ENCODE results near the gene GRXCR1. TPM values are rescaled to one million over a fixed set of nuclear protein-coding genes. Genes with fewer than 3 reads are reported as not detected.

GRXCR1 gene
- total RNA-seq, 1 donor from 2014 or later = not detected

DNA sequence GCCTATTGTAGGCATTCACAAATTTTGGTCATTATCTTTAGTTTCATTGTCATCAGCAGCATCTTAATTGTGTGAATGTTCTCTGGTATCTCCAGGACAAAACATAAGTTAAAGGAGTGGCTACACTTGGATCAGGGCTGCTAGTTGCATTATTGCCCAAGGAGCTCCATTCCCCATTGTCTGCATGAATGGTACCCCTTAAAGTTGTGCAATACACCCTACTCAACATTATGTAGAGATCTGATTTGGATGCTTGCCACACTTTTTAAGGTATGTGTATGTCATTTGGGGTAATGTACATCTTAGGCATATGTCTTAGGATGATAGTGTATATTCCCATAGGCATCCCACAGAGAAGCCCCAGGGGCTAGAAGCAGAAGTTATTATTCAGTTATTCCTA is 2.9 kb downstream of the GRXCR1 start:
- TF ChIP-seq, protein P1, sequence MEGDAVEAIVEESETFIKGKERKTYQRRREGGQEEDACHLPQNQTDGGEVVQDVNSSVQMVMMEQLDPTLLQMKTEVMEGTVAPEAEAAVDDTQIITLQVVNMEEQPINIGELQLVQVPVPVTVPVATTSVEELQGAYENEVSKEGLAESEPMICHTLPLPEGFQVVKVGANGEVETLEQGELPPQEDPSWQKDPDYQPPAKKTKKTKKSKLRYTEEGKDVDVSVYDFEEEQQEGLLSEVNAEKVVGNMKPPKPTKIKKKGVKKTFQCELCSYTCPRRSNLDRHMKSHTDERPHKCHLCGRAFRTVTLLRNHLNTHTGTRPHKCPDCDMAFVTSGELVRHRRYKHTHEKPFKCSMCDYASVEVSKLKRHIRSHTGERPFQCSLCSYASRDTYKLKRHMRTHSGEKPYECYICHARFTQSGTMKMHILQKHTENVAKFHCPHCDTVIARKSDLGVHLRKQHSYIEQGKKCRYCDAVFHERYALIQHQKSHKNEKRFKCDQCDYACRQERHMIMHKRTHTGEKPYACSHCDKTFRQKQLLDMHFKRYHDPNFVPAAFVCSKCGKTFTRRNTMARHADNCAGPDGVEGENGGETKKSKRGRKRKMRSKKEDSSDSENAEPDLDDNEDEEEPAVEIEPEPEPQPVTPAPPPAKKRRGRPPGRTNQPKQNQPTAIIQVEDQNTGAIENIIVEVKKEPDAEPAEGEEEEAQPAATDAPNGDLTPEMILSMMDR (IDR thresholded peaks at IDR 0.05; ENCODE audit: insufficient read depth, low read length, poor library complexity, severe bottlenecking) = no peak
- no peaks in the 10 kb centered on the region for H3K36me3 ChIP-seq (ENCODE audit: control insufficient read depth, insufficient read depth, low read length)
- no peaks in the 10 kb centered on the region for H3K27me3 ChIP-seq (ENCODE audit: control insufficient read depth, insufficient read depth, low read length)
- no peak overlapping the region for H3K4me3 ChIP-seq (ENCODE audit: low read depth, low read length)
- DNase-seq (ENCODE audit: low read depth) = no peak

DNA sequence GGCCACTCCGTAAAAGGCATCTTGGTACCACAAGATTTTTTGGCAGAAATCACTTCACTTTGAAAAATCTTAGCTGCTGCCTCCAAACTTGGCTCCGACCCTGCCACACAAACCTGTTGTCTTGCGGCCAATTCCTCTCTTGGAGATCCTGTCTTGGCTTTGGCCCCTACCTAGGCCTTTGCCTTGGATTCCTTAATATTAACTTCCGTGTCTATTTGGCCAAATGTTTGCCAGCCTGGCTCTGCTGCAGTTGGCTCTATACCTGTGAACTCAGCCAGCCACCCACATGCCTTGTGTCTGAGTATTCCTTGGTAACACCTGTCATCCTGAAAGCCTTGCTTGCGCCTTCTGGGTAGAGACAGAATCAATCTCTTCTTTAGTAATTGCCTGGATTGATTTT is 12.5 kb downstream of the GRXCR1 start:
- no peak for DNase-seq (ENCODE audit: low read depth)
- H3K36me3 ChIP-seq (ENCODE audit: control insufficient read depth, insufficient read depth, low read length) = no peaks in the 10 kb centered on the region
- no peak overlapping the region for H3K4me3 ChIP-seq (ENCODE audit: low read depth, low read length)
- no peaks in the 10 kb centered on the region for H3K27me3 ChIP-seq (ENCODE audit: control insufficient read depth, insufficient read depth, low read length)
- TF ChIP-seq, protein P1 (IDR thresholded peaks at IDR 0.05; ENCODE audit: insufficient read depth, low read length, poor library complexity, severe bottlenecking) = no peak

DNA sequence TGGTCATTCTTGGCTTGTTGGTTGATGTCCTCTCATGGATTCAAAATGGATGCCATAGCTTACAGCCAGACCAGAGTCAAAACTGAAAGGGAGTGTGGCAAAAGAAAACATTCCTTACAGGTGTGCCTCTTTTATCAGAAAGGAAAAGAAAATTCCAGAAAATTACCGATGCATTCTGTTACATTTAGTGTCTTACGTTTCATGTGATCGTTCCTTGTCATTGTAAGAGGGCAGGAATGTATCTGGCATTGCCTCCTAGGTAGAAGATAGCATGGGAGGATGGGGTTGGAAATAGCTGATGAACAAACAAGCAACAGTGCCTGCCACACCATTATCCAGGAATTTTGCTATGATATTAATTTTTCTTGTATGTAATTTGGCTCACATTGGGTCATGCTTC is 13.1 kb downstream of the GRXCR1 start:
- TF ChIP-seq, protein P1 (IDR thresholded peaks at IDR 0.05; ENCODE audit: insufficient read depth, low read length, poor library complexity, severe bottlenecking) = no peak
- no peak for DNase-seq (ENCODE audit: low read depth)
- no peak overlapping the region for H3K4me3 ChIP-seq (ENCODE audit: low read depth, low read length)
- H3K27me3 ChIP-seq (ENCODE audit: control insufficient read depth, insufficient read depth, low read length) = no peaks in the 10 kb centered on the region
- no peaks in the 10 kb centered on the region for H3K36me3 ChIP-seq (ENCODE audit: control insufficient read depth, insufficient read depth, low read length)

DNA sequence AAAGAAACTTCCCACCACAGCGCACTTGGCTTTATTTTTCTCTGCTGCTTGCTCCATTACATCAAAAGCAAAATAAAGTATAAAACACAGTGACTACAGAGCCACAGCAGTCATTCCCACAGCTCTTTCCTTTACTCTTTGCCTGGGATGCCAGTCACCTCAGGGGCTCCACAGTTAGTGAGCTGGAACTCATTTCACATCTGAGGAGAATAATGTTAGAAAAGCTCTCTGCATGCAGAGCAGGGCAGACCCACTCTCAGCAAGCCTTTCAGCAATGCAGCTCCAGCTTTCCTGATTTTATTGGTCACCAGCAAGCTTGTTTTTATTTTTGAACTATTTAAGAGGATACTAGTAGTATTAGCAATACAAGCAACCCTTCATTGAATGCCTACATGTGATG is 13.8 kb downstream of the GRXCR1 start:
- Histone ChIP-seq H3K36me3 (ENCODE audit: control insufficient read depth, insufficient read depth, low read length) (no peaks in the 10 kb centered on the region), H3K4me3 (ENCODE audit: low read depth, low read length) (no peak overlapping the region), H3K27me3 (ENCODE audit: control insufficient read depth, insufficient read depth, low read length) (no peaks in the 10 kb centered on the region)
- no peak for DNase-seq (ENCODE audit: low read depth)
- TF ChIP-seq, protein P1 (IDR thresholded peaks at IDR 0.05; ENCODE audit: insufficient read depth, low read length, poor library complexity, severe bottlenecking) = no peak

DNA sequence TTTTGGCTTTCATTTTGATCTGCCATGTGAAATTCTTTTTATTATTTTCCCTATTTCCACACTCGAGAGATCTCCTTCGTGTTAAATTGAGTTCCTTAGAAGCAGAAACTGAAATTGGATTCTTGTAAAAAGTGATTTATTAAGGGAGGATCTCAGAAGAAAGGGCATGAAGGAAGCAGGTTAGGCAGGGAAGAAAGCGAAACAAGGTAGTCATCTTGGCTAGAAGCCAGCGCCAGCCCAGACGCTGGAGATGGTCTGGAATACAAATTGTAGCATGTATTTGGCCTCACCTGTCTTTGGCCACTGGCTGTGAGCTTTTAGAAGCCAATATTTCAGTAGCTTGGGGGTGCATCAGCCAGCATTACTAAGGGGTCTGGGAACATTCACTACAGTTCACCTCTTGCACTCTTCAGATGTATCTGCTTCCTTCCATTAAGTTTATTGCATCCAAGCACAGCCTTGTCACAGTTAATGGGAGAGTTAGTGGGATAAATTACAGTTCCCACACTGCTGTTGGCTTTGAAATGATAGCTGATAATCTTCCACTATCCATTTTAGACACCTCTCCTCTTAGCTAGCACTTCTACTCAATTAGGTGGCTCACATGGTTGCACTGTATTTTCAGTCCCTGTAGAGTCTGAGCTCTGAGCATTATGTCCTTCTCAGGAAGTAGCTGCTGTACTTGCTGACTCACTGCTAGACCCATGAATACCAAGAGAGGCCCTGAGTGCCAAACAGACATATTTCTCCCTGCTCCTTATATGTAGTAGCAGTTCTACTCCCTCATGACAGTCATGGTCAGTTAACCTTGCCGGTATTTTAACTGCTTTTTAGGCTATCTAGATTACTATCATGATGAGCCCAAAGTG is 14.6 kb downstream of the GRXCR1 start:
- Histone ChIP-seq H3K36me3 (ENCODE audit: control insufficient read depth, insufficient read depth, low read length) (no peaks in the 10 kb centered on the region), H3K4me3 (ENCODE audit: low read depth, low read length) (no peak overlapping the region), H3K27me3 (ENCODE audit: control insufficient read depth, insufficient read depth, low read length) (no peaks in the 10 kb centered on the region)
- peak; percentile 62 for DNase-seq (ENCODE audit: low read depth)
- TF ChIP-seq, protein P1 (IDR thresholded peaks at IDR 0.05; ENCODE audit: insufficient read depth, low read length, poor library complexity, severe bottlenecking) = no peak

DNA sequence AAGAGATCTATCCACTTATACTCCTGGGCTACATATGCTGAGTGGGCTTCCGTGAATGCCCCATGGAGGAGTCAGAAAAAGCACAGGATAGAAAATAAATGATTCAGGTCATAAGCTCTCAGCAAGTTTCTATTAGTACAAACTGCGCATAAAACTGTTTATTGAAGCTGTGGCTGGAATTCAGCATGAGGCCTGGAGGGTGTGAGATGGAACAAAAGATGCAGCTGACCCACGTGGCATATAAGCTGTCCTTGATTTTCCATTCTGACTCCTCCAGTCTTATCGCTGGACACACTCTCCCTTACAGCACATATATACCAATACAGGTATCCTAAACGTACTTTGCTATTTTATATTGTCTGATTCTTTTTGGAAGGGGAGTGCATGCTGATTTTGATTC is 17.9 kb downstream of the GRXCR1 start:
- DNase-seq (ENCODE audit: low read depth) = no peak
- H3K36me3 ChIP-seq (ENCODE audit: control insufficient read depth, insufficient read depth, low read length) = no peaks in the 10 kb centered on the region
- TF ChIP-seq, protein P1 (IDR thresholded peaks at IDR 0.05; ENCODE audit: insufficient read depth, low read length, poor library complexity, severe bottlenecking) = no peak

More for the DNA sequence above, 17.9 kb downstream of the GRXCR1 start:
- H3K4me3 ChIP-seq (ENCODE audit: low read depth, low read length) = no peak overlapping the region
- H3K27me3 ChIP-seq (ENCODE audit: control insufficient read depth, insufficient read depth, low read length) = no peaks in the 10 kb centered on the region
